Measurements from ENCODE around the gene DNAJC4. TPM values are rescaled to one million over a fixed set of nuclear protein-coding genes. Genes with fewer than 3 reads are reported as not detected.

DNAJC4 gene
- total RNA-seq, 1 donor from 2014 or later: 48.2 TPM

DNA sequence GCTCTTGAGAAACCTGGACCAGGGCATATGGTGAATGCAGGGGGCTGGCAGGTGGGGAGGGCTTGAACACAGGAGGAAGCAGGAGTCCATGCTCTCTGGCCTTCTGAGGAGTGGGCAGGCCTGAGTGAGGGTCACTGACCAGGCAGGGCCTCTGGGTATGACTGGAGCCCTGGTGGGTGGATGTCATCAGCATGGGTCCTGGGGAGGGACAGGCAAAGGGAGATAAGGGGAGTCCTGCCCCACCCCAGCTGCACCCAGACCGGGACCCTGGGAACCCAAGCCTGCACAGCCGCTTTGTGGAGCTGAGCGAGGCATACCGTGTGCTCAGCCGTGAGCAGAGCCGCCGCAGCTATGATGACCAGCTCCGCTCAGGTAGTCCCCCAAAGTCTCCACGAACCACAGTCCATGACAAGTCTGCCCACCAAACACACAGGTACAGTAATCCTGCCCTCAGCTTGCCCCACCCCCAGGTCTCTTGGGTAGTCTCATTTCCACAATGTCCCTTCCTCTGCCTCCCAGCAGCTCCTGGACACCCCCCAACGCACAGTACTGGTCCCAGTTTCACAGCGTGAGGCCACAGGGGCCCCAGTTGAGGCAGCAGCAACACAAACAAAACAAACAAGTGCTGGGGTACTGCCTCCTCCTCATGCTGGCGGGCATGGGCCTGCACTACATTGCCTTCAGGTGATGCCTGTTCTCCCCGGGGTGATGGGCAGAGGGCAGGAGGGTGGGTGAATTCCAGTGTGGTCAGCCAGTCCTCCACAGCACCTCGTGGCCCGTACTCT, 2.0 kb downstream of the DNAJC4 start:
- Mint-ChIP-seq H3K27ac (no peak overlapping the region), H3K4me1 (ENCODE audit: unreplicated experiment) (peaks cover 13% of the 10 kb centered on the region), H3K4me3 (peak overlapping the region; percentile 81), H3K36me3 (no peaks in the 10 kb centered on the region), H3K9me3 (no peaks in the 10 kb centered on the region), H3K27me3 (no peaks in the 10 kb centered on the region)
- no peak for DNase-seq (ENCODE audit: extremely low spot score, unreplicated experiment)
- TF ChIP-seq, protein P1, sequence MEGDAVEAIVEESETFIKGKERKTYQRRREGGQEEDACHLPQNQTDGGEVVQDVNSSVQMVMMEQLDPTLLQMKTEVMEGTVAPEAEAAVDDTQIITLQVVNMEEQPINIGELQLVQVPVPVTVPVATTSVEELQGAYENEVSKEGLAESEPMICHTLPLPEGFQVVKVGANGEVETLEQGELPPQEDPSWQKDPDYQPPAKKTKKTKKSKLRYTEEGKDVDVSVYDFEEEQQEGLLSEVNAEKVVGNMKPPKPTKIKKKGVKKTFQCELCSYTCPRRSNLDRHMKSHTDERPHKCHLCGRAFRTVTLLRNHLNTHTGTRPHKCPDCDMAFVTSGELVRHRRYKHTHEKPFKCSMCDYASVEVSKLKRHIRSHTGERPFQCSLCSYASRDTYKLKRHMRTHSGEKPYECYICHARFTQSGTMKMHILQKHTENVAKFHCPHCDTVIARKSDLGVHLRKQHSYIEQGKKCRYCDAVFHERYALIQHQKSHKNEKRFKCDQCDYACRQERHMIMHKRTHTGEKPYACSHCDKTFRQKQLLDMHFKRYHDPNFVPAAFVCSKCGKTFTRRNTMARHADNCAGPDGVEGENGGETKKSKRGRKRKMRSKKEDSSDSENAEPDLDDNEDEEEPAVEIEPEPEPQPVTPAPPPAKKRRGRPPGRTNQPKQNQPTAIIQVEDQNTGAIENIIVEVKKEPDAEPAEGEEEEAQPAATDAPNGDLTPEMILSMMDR (conservative IDR thresholded peaks at IDR 0.05): no peak

DNA sequence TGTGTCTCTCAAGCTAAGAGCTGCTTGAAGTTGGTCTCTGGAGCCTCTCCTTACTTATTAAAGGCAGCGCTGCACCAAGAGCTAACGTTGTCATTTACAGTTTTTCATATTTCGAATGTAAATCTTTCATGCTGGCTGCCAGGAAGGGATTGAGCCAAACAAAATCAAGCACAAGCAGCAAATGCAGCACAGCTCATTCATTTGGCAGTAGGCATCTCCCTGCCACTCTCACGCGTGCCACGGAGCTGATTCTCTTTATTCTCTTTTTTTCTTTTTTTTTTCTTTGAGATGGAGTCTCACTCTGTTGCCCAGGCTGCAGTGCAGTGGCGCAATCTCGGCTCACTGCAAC, 2.6 kb downstream of the DNAJC4 start:
- Mint-ChIP-seq H3K36me3 (no peaks in the 10 kb centered on the region), H3K4me1 (ENCODE audit: unreplicated experiment) (peaks cover 13% of the 10 kb centered on the region), H3K27me3 (no peaks in the 10 kb centered on the region), H3K4me3 (peak overlapping the region; percentile 81), H3K27ac (no peak overlapping the region), H3K9me3 (no peaks in the 10 kb centered on the region)
- no peak for DNase-seq (ENCODE audit: extremely low spot score, unreplicated experiment)
- TF ChIP-seq, protein P1 (conservative IDR thresholded peaks at IDR 0.05): no peak

DNA sequence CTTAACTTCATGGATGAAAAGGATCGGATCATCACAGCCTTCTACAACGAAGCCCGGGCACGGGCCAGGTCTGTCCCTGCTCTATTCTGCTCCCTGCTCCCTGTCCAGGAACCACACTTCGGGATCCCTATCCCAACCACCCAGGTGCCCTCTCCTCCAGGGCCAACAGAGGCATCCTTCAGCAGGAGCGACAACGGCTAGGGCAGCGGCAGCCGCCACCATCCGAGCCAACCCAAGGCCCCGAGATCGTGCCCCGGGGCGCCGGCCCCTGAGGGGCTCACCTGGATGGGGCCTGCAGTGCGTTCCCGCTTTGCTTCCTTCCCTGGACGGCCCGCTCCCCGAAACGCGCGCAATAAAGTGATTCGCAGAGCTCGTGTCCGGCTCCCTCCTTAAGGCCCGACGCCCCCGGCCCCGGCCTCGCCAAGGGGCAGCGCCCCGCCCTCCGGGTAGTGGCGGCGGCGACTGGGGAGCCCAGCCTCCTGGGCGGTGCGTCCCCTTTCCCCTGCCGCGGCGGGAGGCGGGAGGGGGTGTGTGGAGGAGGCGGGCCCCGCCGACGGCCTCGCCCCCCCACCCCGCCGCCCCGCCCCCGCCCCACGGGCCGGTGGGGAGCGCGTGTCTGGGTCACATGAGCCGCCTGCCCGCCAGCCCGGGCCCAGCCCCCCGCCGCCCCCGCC, 3.7 kb downstream of the DNAJC4 start, which contains the start of gene VEGFB:
TSS of gene VEGFB (plus strand) at position 672 of the 674 bp plus-strand sequence. CDS start 250 bp downstream, outside the sequence.
- Mint-ChIP-seq H3K4me3 (peak within 1 kb of the TSS; percentile 86), H3K27me3 (no peaks in the 10 kb centered on the region), H3K9me3 (no peaks in the 10 kb centered on the region), H3K4me1 (ENCODE audit: unreplicated experiment) (peaks cover 13% of the 10 kb centered on the region), H3K36me3 (no peaks in the 10 kb centered on the region), H3K27ac (peak within 1 kb of the TSS; percentile 85)
- no peak for DNase-seq (ENCODE audit: extremely low spot score, unreplicated experiment)
- TF ChIP-seq, protein P1 (conservative IDR thresholded peaks at IDR 0.05): no peak

DNA sequence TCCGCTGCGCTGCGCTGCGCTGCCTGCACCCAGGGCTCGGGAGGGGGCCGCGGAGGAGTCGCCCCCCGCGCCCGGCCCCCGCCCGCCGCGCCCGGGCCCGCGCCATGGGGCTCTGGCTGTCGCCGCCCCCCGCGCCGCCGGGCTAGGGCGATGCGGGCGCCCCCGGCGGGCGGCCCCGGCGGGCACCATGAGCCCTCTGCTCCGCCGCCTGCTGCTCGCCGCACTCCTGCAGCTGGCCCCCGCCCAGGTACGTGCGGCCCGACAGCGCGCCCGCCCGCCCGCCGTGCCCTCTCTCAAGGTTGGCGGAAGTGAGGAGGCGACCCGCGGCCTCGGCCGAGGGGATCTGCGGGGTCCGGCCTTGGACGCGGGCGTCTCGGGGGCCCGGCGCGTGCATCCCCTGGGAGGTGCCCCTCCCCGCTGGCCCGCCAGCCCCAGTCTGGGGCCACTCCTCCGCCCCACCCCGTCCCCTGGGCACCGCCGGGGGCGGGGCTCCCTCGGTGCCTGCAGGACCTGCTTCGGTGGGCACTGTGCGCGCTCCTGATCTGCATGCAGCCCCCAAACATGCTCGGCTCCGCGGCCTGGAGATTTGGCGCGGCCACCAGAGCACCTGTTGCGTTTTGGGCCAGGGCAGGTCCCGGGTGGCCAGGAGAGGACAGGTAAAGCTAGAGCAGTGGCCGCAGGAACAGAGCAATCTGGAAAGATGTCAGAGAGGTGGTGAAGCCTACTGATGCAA, 4.5 kb downstream of the DNAJC4 start:
- peak overlapping the region; percentile 85 for H3K27ac Mint-ChIP-seq
- TF ChIP-seq, protein P1 (conservative IDR thresholded peaks at IDR 0.05): peak; percentile 19
- H3K27me3 Mint-ChIP-seq: no peaks in the 10 kb centered on the region

DNA sequence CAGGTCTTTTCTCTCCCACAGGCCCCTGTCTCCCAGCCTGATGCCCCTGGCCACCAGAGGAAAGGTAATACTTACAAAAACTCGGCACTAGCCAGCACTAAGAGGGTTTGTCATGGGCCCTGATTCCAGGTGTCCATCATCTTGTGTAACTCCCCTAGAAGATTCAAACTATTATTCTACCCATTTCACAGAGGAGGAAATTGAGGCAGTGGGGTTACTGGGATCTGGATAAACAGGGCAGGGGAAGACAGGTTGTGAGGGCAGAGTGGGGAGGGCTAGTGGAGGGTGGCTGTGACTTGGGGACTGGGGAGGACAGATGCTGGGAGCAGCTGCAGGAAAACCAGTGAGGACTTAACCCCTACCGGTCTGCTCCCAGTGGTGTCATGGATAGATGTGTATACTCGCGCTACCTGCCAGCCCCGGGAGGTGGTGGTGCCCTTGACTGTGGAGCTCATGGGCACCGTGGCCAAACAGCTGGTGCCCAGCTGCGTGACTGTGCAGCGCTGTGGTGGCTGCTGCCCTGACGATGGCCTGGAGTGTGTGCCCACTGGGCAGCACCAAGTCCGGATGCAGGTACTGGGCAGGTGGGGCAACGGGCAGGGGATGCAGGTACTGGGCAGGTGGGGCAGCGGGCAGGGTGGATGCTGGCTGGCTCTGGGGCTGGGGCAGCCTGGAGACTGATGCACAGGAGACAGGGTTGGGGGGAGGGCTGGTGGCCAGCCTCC, 5.3 kb downstream of the DNAJC4 start:
- H3K4me1 Mint-ChIP-seq (ENCODE audit: unreplicated experiment): peaks cover 21% of the 10 kb centered on the region
- H3K36me3 Mint-ChIP-seq: peaks cover 3% of the 10 kb centered on the region
- peak overlapping the region; percentile 85 for H3K27ac Mint-ChIP-seq
- no peaks in the 10 kb centered on the region for H3K9me3 Mint-ChIP-seq
- no peak for DNase-seq (ENCODE audit: extremely low spot score, unreplicated experiment)
- peak overlapping the region; percentile 86 for H3K4me3 Mint-ChIP-seq
- H3K27me3 Mint-ChIP-seq: no peaks in the 10 kb centered on the region
- TF ChIP-seq, protein P1 (conservative IDR thresholded peaks at IDR 0.05): no peak

More for the DNA sequence above, 4.5 kb downstream of the DNAJC4 start:
- H3K36me3 Mint-ChIP-seq: no peaks in the 10 kb centered on the region
- peaks cover 16% of the 10 kb centered on the region for H3K4me1 Mint-ChIP-seq (ENCODE audit: unreplicated experiment)
- H3K4me3 Mint-ChIP-seq: peak overlapping the region; percentile 86
- DNase-seq (ENCODE audit: extremely low spot score, unreplicated experiment): no peak
- H3K9me3 Mint-ChIP-seq: no peaks in the 10 kb centered on the region

Measured in type B pancreatic cell (in vitro differentiated cells).